Heart left ventricle (tissue), 13 donors: ENCODE results near the gene DIP2C.

ENCODE experiments used
- CTCF ChIP-seq, 12 donors: fragments of 200-600 bp; sonication (generic) in 4 of 12; IDR thresholded peaks; one replicate each; pipeline versions ENCODE4 v1.5.0 to v1.8.0; 2018 to 2022; ENCODE audit warnings: antibody characterized with exemption in 12 of 12, mild to moderate bottlenecking in 5 of 12
- POLR2A ChIP-seq, 2 donors: fragments of 450-650 bp; IDR thresholded peaks; one replicate each; pipeline ENCODE4 v1.6.1; 2017; ENCODE audit warnings: antibody characterized with exemption in 2 of 2, mild to moderate bottlenecking in 2 of 2, moderate library complexity in 2 of 2
- donor health status: ischemic (EF 13 %, LVEDD 7.1; RV severe dilation, severe dysfunction).
- donor health status: DM: no; HTN: yes; CAD: no.
- donor health status: DM: no; HTN: no; CAD: no.
- donor health status: ischemic (EF 25% LVEDD 6.9; RV normal size, moderate dysfunction).
- donor health status: ischemic (EF 25% LVEDD 5.7; RV mildly dilated, moderate dysfunction).
- donor health status: ischemic (EF 35%, LVEDD 5.7; RV mildly dilated, moderate dysfunction).
- donor health status: nonischemic (EF 11% LVEDD 7.7; RV severe dilation, severe dysfunction).
- donor health status: DM: yes; HTN: yes; CAD: no.
- donor health status: PGD.
- donor health status: ischemic (EF 29% LVEDD 5.4; RV normal size, mild dysfunction).
- donor health status: nonischemic (EF 23%, LVEDD 6.1; RV moderate dilation, normal function).

DNA sequence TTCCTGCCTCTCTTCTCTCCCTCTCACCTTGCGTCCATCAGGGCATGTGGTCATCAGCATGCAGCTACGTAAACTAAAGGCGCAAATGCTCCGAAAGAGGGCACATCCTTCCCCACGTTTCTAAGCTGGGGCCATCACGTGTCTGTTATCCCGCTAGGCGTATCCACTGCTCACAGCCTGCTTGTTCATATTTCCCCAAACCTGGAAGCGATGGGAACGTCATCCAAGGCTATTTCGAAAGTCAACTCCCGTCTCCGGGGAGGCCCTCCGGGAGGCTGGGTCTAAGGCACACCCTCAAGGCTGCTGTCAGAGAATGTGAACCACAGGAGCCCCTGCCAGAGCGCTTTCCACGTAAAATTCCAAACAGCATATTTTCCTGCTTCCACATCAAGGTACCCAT is 199.2 kb downstream of the DIP2C start:
- TF ChIP-seq POLR2A (IDR thresholded peaks at IDR 0.05) (no peak), CTCF (IDR thresholded peaks at IDR 0.05) (no peak)
